Sigmoid colon (tissue), 4 donors: ENCODE measurements around the gene SEC16A.

Experiments
- CTCF ChIP-seq, 4 experiments: fragments of 450-650 bp in 3 of 4; fragments of 200-600 bp in 1 of 4; IDR thresholded peaks; one replicate each; pipeline ENCODE4 v1.5.1; 2016 to 2019; ENCODE audit warnings: antibody characterized with exemption in 4 of 4, mild to moderate bottlenecking in 3 of 4, moderate library complexity in 2 of 4
- POLR2A ChIP-seq, 2 donors: fragments of 450-650 bp; IDR thresholded peaks; one replicate each; pipeline ENCODE4 v1.6.1; 2016; ENCODE audit warnings: antibody characterized with exemption in 2 of 2, mild to moderate bottlenecking in 2 of 2, moderate library complexity in 2 of 2
- POLR2AphosphoS5 ChIP-seq, 4 donors: sonication (generic); formaldehyde crosslinking; IDR thresholded peaks; one replicate each; pipeline ENCODE4 v1.6.1; 2017; ENCODE audit warnings: antibody characterized with exemption in 4 of 4

GRCh38 chr9:136513191-136513590 lies 30.4 kb upstream of the SEC16A start:
- TF ChIP-seq CTCF (IDR thresholded peaks at IDR 0.05) = no peak
- TF ChIP-seq POLR2A (IDR thresholded peaks at IDR 0.05) = no peak
- no peak for TF ChIP-seq POLR2AphosphoS5 (IDR thresholded peaks at IDR 0.05)
